ENCODE data around the gene BEX3. TPM values are rescaled to one million over a fixed set of nuclear protein-coding genes. Genes with fewer than 3 reads are reported as not detected.

The BEX3 gene
- total RNA-seq, 1 experiment from 2014 or later: 367 TPM

GRCh38 chrX:103415528-103415927, 39.2 kb downstream of the BEX3 start:
- no TSS peak for BruUV-seq (replicated peaks)
- Histone ChIP-seq H3K27me3 (replicated peaks; ENCODE audit: control insufficient read depth, insufficient read depth, low read length) (no peaks in the 10 kb centered on the region), H3K9me3 (no peaks in the 10 kb centered on the region), H3K36me3 (ENCODE audit: control insufficient read depth, insufficient read depth, low read length) (no peaks in the 10 kb centered on the region), H3K4me1 (no peaks in the 10 kb centered on the region), H3K4me3 (ENCODE audit: low read depth, low read length) (no peak overlapping the region)
- ChIA-PET POLR2A (no interaction called here), CTCF (no interaction called here)
- H3K27me3 Mint-ChIP-seq (ENCODE audit: insufficient read depth, unreplicated experiment): no peaks in the 10 kb centered on the region
- H3K27ac Mint-ChIP-seq (ENCODE audit: unreplicated experiment): no peak overlapping the region
- no peaks in the 10 kb centered on the region for H3K9me3 Mint-ChIP-seq (ENCODE audit: unreplicated experiment)
- no peak for DNase-seq
- H3K36me3 Mint-ChIP-seq (ENCODE audit: insufficient read depth, unreplicated experiment): no peaks in the 10 kb centered on the region
- intact Hi-C loops (cut with micrococcal nuclease; ENCODE audit: unreplicated experiment): no loop called here
- H3K4me1 Mint-ChIP-seq (ENCODE audit: low read depth, unreplicated experiment): peaks cover under 1% of the 10 kb centered on the region
- TF ChIP-seq CTCF (IDR thresholded peaks at IDR 0.05; ENCODE audit: insufficient read depth in 1 of 2, low read depth in 1 of 2, low read length in 1 of 2, severe bottlenecking in 1 of 2, unreplicated experiment in 1 of 2): no peak
- H3K4me3 Mint-ChIP-seq (ENCODE audit: unreplicated experiment): no peak overlapping the region

GRCh38 chrX:103417370-103417769, 41.0 kb downstream of the BEX3 start:
- no peaks in the 10 kb centered on the region for H3K4me1 Mint-ChIP-seq (ENCODE audit: low read depth, unreplicated experiment)
- Histone ChIP-seq H3K36me3 (ENCODE audit: control insufficient read depth, insufficient read depth, low read length) (no peaks in the 10 kb centered on the region), H3K27me3 (replicated peaks; ENCODE audit: control insufficient read depth, insufficient read depth, low read length) (no peaks in the 10 kb centered on the region), H3K4me1 (no peaks in the 10 kb centered on the region), H3K4me3 (ENCODE audit: low read depth, low read length) (no peak overlapping the region), H3K9me3 (no peaks in the 10 kb centered on the region)
- H3K27me3 Mint-ChIP-seq (ENCODE audit: insufficient read depth, unreplicated experiment): no peaks in the 10 kb centered on the region
- POLR2A ChIA-PET: no interaction called here
- no peak overlapping the region for H3K4me3 Mint-ChIP-seq (ENCODE audit: unreplicated experiment)
- H3K9me3 Mint-ChIP-seq (ENCODE audit: unreplicated experiment): no peaks in the 10 kb centered on the region
- intact Hi-C loops (cut with micrococcal nuclease; ENCODE audit: unreplicated experiment): no loop called here
- CTCF ChIA-PET: no interaction called here
- TF ChIP-seq CTCF (IDR thresholded peaks at IDR 0.05; ENCODE audit: insufficient read depth in 1 of 2, low read depth in 1 of 2, low read length in 1 of 2, severe bottlenecking in 1 of 2, unreplicated experiment in 1 of 2): no peak
- no peak overlapping the region for H3K27ac Mint-ChIP-seq (ENCODE audit: unreplicated experiment)
- BruUV-seq (replicated peaks): no TSS peak
- no peaks in the 10 kb centered on the region for H3K36me3 Mint-ChIP-seq (ENCODE audit: insufficient read depth, unreplicated experiment)
- DNase-seq: no peak

- intact Hi-C loops (cut with micrococcal nuclease; ENCODE audit: unreplicated experiment): no loop called here
- BruUV-seq (replicated peaks): no TSS peak
- TF ChIP-seq CTCF (IDR thresholded peaks at IDR 0.05; ENCODE audit: insufficient read depth in 1 of 2, low read depth in 1 of 2, low read length in 1 of 2, severe bottlenecking in 1 of 2, unreplicated experiment in 1 of 2): no peak
- Histone ChIP-seq H3K4me3 (ENCODE audit: low read depth, low read length) (no peak overlapping the region), H3K4me1 (no peaks in the 10 kb centered on the region), H3K9me3 (no peaks in the 10 kb centered on the region), H3K27me3 (replicated peaks; ENCODE audit: control insufficient read depth, insufficient read depth, low read length) (no peaks in the 10 kb centered on the region), H3K36me3 (ENCODE audit: control insufficient read depth, insufficient read depth, low read length) (no peaks in the 10 kb centered on the region)
- no peaks in the 10 kb centered on the region for H3K4me1 Mint-ChIP-seq (ENCODE audit: low read depth, unreplicated experiment)
- H3K27ac Mint-ChIP-seq (ENCODE audit: unreplicated experiment): no peak overlapping the region
- no peaks in the 10 kb centered on the region for H3K9me3 Mint-ChIP-seq (ENCODE audit: unreplicated experiment)
- H3K27me3 Mint-ChIP-seq (ENCODE audit: insufficient read depth, unreplicated experiment): no peaks in the 10 kb centered on the region
- H3K4me3 Mint-ChIP-seq (ENCODE audit: unreplicated experiment): no peak overlapping the region
- ChIA-PET CTCF (no interaction called here), POLR2A (no interaction called here)
- H3K36me3 Mint-ChIP-seq (ENCODE audit: insufficient read depth, unreplicated experiment): no peaks in the 10 kb centered on the region
- DNase-seq: no peak
Observed at GRCh38 chrX:103417933-103418332, 41.6 kb downstream of the BEX3 start.
